Measurements from ENCODE around the gene ARPIN. TPM values are rescaled to one million over a fixed set of nuclear protein-coding genes. Genes with fewer than 3 reads are reported as not detected.

Gene ARPIN
- total and polyA plus RNA-seq, 9 of the 15 experiments (the other 6 are each of a cell fraction or from before 2014, with no cell fraction given) = not detected

GRCh38 chr15:89878323-89878722 is 34.4 kb downstream of the ARPIN start:
- no peaks in the 10 kb centered on the region for H3K79me2 ChIP-seq (ENCODE audit: control insufficient read depth, insufficient read depth, low read length)
- ChIA-PET POLR2A (interaction anchor here (0.6 to 1.4 kb wide), 5 partner anchors 10 to 148 kb away, joined by 3 to 5 read pairs (median 3); partner anchors contain the start of gene AP3S2), CTCF (ENCODE audit: low intra/inter-chr PET ratio) (no interaction called here)
- 65% methylated on average over 3 of the region's 3 CpGs for WGBS (ENCODE audit: insufficient coverage, low coverage, missing lambda C conversion rate)
- H3K9me3 ChIP-seq (replicated peaks; ENCODE audit: control insufficient read depth, insufficient read depth, low read depth, low read length) = no peaks in the 10 kb centered on the region
- no peak overlapping the region for H3K4me2 ChIP-seq (ENCODE audit: insufficient read depth, low read length)
- TF ChIP-seq MAFG (tag; conservative IDR thresholded peaks at IDR 0.05) (peak; percentile 57), SP1 (CRISPR knock-in tag; IDR thresholded peaks at IDR 0.05) (no peak), ZZZ3 (IDR thresholded peaks at IDR 0.05) (no peak), MAFF (IDR thresholded peaks at IDR 0.05; ENCODE audit: low read length) (0 out of 2 replicates have a peak, but pooled peaks have one; percentile 4), ZNF316 (IDR thresholded peaks at IDR 0.05) (peak; percentile 39), C11orf30 (IDR thresholded peaks at IDR 0.05; ENCODE audit: low read depth) (peak; percentile 69), SMARCA5 (IDR thresholded peaks at IDR 0.05) (no peak), ZNF318 (IDR thresholded peaks at IDR 0.05; ENCODE audit: borderline replicate concordance in 1 of 2, low read depth in 1 of 2) (no peak), GABPB1 (CRISPR knock-in tag; IDR thresholded peaks at IDR 0.05) (no peak)
- no peak for DNase-seq (ENCODE audit: extremely low read depth in 1 of 4, low spot score in 3 of 4)
- no TSS peak for BruUV-seq (replicated peaks)
- intact Hi-C loops (cut with micrococcal nuclease) = no loop called here
- H3K36me3 ChIP-seq (ENCODE audit: control insufficient read depth, insufficient read depth, low read length) = peaks cover 37% of the 10 kb centered on the region; the same call in 1 of the 3 replicates
- H3K9me1 ChIP-seq (ENCODE audit: control insufficient read depth, insufficient read depth, low read length) = no peaks in the 10 kb centered on the region
- no peak overlapping the region for H3K4me3 ChIP-seq
- H4K20me1 ChIP-seq (replicated peaks; ENCODE audit: control insufficient read depth, insufficient read depth, low read length) = no peaks in the 10 kb centered on the region
- no peak overlapping the region for H2AFZ ChIP-seq (ENCODE audit: low read depth, low read length)
- no peak for FAIRE-seq
- in situ Hi-C loops (cut with MboI) = loop anchor here (5.0 kb wide), 1 partner anchor 121 kb away; no protein-coding TSS in a partner anchor
- ATAC-seq = no peak
- no peak overlapping the region for H3K9ac ChIP-seq (ENCODE audit: insufficient read depth in 1 of 2, low read depth in 2 of 2, low read length in 2 of 2)
- no peaks in the 10 kb centered on the region for H3K27me3 ChIP-seq (ENCODE audit: control insufficient read depth in 2 of 2, insufficient read depth in 2 of 2, low read length in 2 of 2)
- H3K27ac ChIP-seq (ENCODE audit: extremely low read depth, low read depth, low read length) = no peak overlapping the region
- peaks cover 0 to 3% of the 10 kb centered on the region in 2 experiments; a peak in 1 of 5 replicates for H3K4me1 ChIP-seq (replicated peaks in 1 of 2; ENCODE audit: control insufficient read depth in 2 of 2, insufficient read depth in 2 of 2, low read length in 2 of 2)
